Panc1 (cell line): Measurements from ENCODE around the gene EFNB1. TPM values are rescaled to one million over a fixed set of nuclear protein-coding genes. Genes with fewer than 3 reads are reported as not detected.

Source experiments
- ATAC-seq: fragments of 200-7000 bp; cut with Tn5 transposase; 2 replicates; pipeline ENCODE4 v1.9.1; 2020; ENCODE audit warnings: mild to moderate bottlenecking, moderate library complexity
- BruUV-seq: library from RNA; stranded (reverse); fragments of 400-500 nt; replicated peaks from 2 replicates; lab custom pipeline; 2021; lab: Mats Ljungman, UMichigan
- CTCF ChIA-PET: fragments of 300-600 bp; sonication (Branson Sonifier 250); formaldehyde crosslinking; loops from one replicate; lab custom pipeline; 2022; ENCODE audit warnings: antibody characterized with exemption; lab: Charles Lee
- POLR2A ChIA-PET: fragments of 300-600 bp; sonication (Branson Sonifier 250); formaldehyde crosslinking; loops from one replicate; lab custom pipeline; 2022; ENCODE audit warnings: antibody characterized with exemption; lab: Charles Lee
- DNase-seq: peaks from one replicate; pipeline ENCODE4 v3.0.0-alpha.2; 2010; ENCODE audit warnings: low read depth, low spot score
- H3K27ac ChIP-seq: 2 replicates; pipeline ENCODE4 v1.5.1; 2011; ENCODE audit warnings: mild to moderate bottlenecking, low read length, inconsistent platforms
- H3K27me3 ChIP-seq: fragments of 200-500 bp; sonication (Bioruptor generic); 2 replicates; pipeline ENCODE4 v1.6.0; 2014; ENCODE audit warnings: low read length, inconsistent platforms; ENCODE audit not compliant: control insufficient read depth, insufficient read depth
- H3K36me3 ChIP-seq: fragments of 200-500 bp; sonication (Bioruptor generic); 2 replicates; pipeline ENCODE4 v1.5.1; 2014; ENCODE audit warnings: inconsistent platforms, mild to moderate bottlenecking, low read length, moderate library complexity; ENCODE audit not compliant: control insufficient read depth, insufficient read depth
- H3K4me1 ChIP-seq: 2 replicates; pipeline ENCODE4 v1.5.1; 2011; ENCODE audit warnings: inconsistent platforms, mild to moderate bottlenecking, low read length, moderate library complexity; ENCODE audit not compliant: control insufficient read depth, insufficient read depth
- H3K4me3 ChIP-seq, 2 experiments: 2 replicates each; pipeline ENCODE4 v1.5.1; 2011 to 2012; ENCODE audit warnings: low read depth in 2 of 2, low read length in 2 of 2, mild to moderate bottlenecking in 2 of 2, inconsistent platforms in 1 of 2, moderate library complexity in 1 of 2
- H3K9me3 ChIP-seq: fragments of 200-500 bp; sonication (Bioruptor generic); 2 replicates; pipeline ENCODE4 v1.5.1; 2014; ENCODE audit warnings: low read depth, mild to moderate bottlenecking, inconsistent platforms, low read length, moderate library complexity; ENCODE audit not compliant: control insufficient read depth, insufficient read depth
- POLR2AphosphoS5 ChIP-seq: IDR thresholded peaks from 2 replicates; pipeline ENCODE4 v1.6.1; 2012; ENCODE audit warnings: mild to moderate bottlenecking, low read depth, low read length, moderate library complexity
- SIN3A ChIP-seq: IDR thresholded peaks from 2 replicates; pipeline ENCODE4 v1.6.1; 2012; ENCODE audit warnings: low read depth, mild to moderate bottlenecking, low read length, moderate library complexity, borderline replicate concordance; ENCODE audit not compliant: insufficient read depth
- TCF7L2 ChIP-seq: IDR thresholded peaks from 2 replicates; pipeline ENCODE4 v1.6.1; 2011; ENCODE audit warnings: mild to moderate bottlenecking, low read depth, low read length, inconsistent platforms
- in situ Hi-C: cut with HindIII; loops from 2 replicates; pipeline ENCODE4 v1.10.0; 2016; ENCODE audit warnings: low sequenced_read_pairs, low pct_unique_long_range_greater_than_20kb
- intact Hi-C: fragments of 100-400 bp; cut with micrococcal nuclease; formaldehyde crosslinking; loops from one replicate; pipeline ENCODE4 v1.10.0; 2022; ENCODE audit not compliant: unreplicated experiment
- total RNA-seq: library from RNA; stranded (reverse); gene quantifications from one replicate; pipeline ENCODE4 v1.2.1, GENCODE V29; 2021; ENCODE audit not compliant: unreplicated experiment
- TF ChIP-seq, protein P1 (sequence below), 2 experiments: IDR thresholded peaks; 2 replicates each; pipeline ENCODE4 v1.6.1; 2011 to 2012; ENCODE audit warnings: low read depth in 2 of 2, control low read depth in 1 of 2, low read length in 1 of 2, mild to moderate bottlenecking in 1 of 2, moderate library complexity in 1 of 2; ENCODE audit not compliant: insufficient read depth in 1 of 2
- TF ChIP-seq, protein P2 (sequence below): fragments of 450-650 bp; IDR thresholded peaks from 2 replicates; pipeline ENCODE4 v1.5.1; 2017; ENCODE audit warnings: mild to moderate bottlenecking

The EFNB1 gene
- total RNA-seq, 1 experiment from 2014 or later = 12.9 TPM

DNA sequence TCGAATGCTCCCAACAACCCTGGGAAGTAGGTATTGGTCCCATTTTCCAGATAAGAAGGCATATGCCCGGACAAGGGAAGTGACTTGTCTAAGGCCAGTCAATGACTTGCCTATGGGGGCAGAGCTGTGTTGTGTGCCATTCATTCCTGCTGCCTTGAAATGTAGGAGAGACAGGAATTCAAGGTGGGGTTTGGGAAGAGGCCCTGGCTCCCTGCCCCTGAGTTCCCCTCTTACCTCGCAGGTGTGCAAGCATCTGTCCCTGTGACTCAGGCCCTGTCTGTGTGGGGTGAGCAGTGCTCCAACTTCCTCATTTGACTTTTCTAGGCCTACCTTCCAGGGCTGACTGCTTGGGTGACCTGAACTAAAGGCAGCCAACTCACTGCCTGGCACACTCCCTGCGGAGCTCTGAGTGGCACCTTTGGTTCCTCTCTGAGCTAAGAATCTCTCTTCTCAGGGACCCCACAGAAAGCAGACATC lies 5.1 kb downstream of the EFNB1 start:
- Histone ChIP-seq H3K9me3 (no peaks in the 10 kb centered on the region), H3K27ac (no peak overlapping the region), H3K4me3 (no peak overlapping the region), H3K27me3 (no peaks in the 10 kb centered on the region), H3K36me3 (no peaks in the 10 kb centered on the region), H3K4me1 (no peaks in the 10 kb centered on the region; the same call in none of the 2 replicates)
- TF ChIP-seq, protein P1, sequence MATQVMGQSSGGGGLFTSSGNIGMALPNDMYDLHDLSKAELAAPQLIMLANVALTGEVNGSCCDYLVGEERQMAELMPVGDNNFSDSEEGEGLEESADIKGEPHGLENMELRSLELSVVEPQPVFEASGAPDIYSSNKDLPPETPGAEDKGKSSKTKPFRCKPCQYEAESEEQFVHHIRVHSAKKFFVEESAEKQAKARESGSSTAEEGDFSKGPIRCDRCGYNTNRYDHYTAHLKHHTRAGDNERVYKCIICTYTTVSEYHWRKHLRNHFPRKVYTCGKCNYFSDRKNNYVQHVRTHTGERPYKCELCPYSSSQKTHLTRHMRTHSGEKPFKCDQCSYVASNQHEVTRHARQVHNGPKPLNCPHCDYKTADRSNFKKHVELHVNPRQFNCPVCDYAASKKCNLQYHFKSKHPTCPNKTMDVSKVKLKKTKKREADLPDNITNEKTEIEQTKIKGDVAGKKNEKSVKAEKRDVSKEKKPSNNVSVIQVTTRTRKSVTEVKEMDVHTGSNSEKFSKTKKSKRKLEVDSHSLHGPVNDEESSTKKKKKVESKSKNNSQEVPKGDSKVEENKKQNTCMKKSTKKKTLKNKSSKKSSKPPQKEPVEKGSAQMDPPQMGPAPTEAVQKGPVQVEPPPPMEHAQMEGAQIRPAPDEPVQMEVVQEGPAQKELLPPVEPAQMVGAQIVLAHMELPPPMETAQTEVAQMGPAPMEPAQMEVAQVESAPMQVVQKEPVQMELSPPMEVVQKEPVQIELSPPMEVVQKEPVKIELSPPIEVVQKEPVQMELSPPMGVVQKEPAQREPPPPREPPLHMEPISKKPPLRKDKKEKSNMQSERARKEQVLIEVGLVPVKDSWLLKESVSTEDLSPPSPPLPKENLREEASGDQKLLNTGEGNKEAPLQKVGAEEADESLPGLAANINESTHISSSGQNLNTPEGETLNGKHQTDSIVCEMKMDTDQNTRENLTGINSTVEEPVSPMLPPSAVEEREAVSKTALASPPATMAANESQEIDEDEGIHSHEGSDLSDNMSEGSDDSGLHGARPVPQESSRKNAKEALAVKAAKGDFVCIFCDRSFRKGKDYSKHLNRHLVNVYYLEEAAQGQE (IDR thresholded peaks at IDR 0.05; ENCODE audit: insufficient read depth in 1 of 2, low read depth in 2 of 2, low read length in 1 of 2) = no peak
- TF ChIP-seq POLR2AphosphoS5 (no peak), TCF7L2 (no peak), SIN3A (no peak)
- TF ChIP-seq, protein P2, sequence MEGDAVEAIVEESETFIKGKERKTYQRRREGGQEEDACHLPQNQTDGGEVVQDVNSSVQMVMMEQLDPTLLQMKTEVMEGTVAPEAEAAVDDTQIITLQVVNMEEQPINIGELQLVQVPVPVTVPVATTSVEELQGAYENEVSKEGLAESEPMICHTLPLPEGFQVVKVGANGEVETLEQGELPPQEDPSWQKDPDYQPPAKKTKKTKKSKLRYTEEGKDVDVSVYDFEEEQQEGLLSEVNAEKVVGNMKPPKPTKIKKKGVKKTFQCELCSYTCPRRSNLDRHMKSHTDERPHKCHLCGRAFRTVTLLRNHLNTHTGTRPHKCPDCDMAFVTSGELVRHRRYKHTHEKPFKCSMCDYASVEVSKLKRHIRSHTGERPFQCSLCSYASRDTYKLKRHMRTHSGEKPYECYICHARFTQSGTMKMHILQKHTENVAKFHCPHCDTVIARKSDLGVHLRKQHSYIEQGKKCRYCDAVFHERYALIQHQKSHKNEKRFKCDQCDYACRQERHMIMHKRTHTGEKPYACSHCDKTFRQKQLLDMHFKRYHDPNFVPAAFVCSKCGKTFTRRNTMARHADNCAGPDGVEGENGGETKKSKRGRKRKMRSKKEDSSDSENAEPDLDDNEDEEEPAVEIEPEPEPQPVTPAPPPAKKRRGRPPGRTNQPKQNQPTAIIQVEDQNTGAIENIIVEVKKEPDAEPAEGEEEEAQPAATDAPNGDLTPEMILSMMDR = no peak
- in situ Hi-C loops (no loop called here), intact Hi-C loops (no loop called here)
- ChIA-PET CTCF (no interaction called here), POLR2A (no interaction called here)
- BruUV-seq = no TSS peak
- DNase-seq (no peak), ATAC-seq (no peak)

DNA sequence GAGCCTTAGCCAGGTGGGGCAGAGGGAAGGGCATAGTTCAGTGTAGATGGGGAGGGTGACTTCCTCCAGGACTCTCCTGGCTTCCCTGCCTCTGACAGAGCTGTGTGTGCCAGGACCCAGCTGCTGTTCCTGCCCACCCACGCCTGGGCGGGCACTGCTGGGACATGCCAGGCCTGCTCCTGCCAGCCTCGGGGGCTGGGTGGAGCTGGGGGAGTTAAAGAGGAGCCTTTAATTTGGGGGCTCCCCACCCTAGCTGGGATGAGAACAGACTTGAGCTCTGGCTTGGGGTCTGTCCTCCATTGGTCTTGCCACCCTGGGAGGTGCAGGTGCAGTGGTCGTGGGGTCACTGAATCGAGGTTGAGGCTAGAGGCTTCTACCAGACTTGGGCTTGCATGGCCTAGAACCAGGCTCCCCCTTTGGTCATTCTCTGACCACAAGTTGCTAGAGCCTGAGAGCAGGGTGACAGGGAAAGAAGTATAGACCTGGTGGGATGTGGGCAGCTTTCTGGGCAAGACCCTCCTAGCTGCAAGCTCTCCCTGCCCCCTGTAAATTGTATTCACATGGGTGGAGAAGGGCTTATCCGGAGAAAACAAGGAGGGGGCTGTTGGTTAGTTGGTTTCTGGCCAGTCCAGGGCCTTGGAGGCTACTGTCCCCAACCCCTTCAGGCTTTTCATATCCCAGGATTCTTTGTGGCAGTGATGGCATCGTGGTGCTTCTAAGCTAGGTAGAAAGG lies 5.7 kb downstream of the EFNB1 start:
- Histone ChIP-seq H3K36me3 (no peaks in the 10 kb centered on the region), H3K9me3 (no peaks in the 10 kb centered on the region), H3K27me3 (no peaks in the 10 kb centered on the region), H3K4me3 (no peak overlapping the region), H3K4me1 (no peaks in the 10 kb centered on the region; the same call in none of the 2 replicates), H3K27ac (no peak overlapping the region)
- ChIA-PET CTCF (interaction anchor here (0.6 kb wide), 1 partner anchor 30 kb away, joined by 3 read pairs; no protein-coding TSS in a partner anchor), POLR2A (no interaction called here)
- no TSS peak for BruUV-seq
- intact Hi-C loops = no loop called here
- TF ChIP-seq, protein P1 (IDR thresholded peaks at IDR 0.05; ENCODE audit: insufficient read depth in 1 of 2, low read depth in 2 of 2, low read length in 1 of 2) = no peak
- no peak for TF ChIP-seq POLR2AphosphoS5
- TF ChIP-seq SIN3A = no peak
- TF ChIP-seq, protein P2 = no peak
- no peak for TF ChIP-seq TCF7L2
- DNase-seq (no peak), ATAC-seq (no peak)
- in situ Hi-C loops = no loop called here
